ENCODE measurements around the gene ZC3H18. TPM values are rescaled to one million over a fixed set of nuclear protein-coding genes. Genes with fewer than 3 reads are reported as not detected.
A peak's percentile ranks its signal among the peaks of the same experiment; 100 is the strongest.

ZC3H18 gene
- total and polyA plus RNA-seq, 2 experiments from 2014 or later = 30.0 to 40.7 TPM

- no peaks in the 10 kb centered on the region for H3K9me3 Mint-ChIP-seq
- Histone ChIP-seq H3K27ac (ENCODE audit: low read depth) (no peak overlapping the region), H2AFZ (no peak overlapping the region), H3K9me2 (ENCODE audit: insufficient read depth) (no peaks in the 10 kb centered on the region), H3K4me3 (no peak overlapping the region), H3K36me3 (ENCODE audit: insufficient read depth) (no peaks in the 10 kb centered on the region; the same call in 1 of the 2 replicates), H4K20me1 (replicated peaks; ENCODE audit: insufficient read depth) (0 out of 2 replicates have a peak, but pooled peaks cover 5% of the 10 kb centered on the region), H3K27me3 (ENCODE audit: insufficient read depth) (no peaks in the 10 kb centered on the region), H3F3A (replicated peaks; ENCODE audit: low read depth) (no peaks in the 10 kb centered on the region; the same call in 1 of the 2 replicates), H3K4me1 (ENCODE audit: insufficient read depth) (peaks cover 9% of the 10 kb centered on the region), H3K79me2 (replicated peaks; ENCODE audit: insufficient read depth) (peaks cover 4% of the 10 kb centered on the region), H3K4me2 (no peak overlapping the region)
- no peak overlapping the region for H3K4me3 Mint-ChIP-seq
- TF ChIP-seq ETS1 (IDR thresholded peaks at IDR 0.05) (no peak), POLR2AphosphoS5 (IDR thresholded peaks at IDR 0.05; ENCODE audit: low read depth) (no peak), EZH2 (IDR thresholded peaks at IDR 0.05; ENCODE audit: low read depth, unreplicated experiment) (no peak), ZNF331 (CRISPR knock-in tag; IDR thresholded peaks at IDR 0.05; ENCODE audit: low read depth) (no peak), ZNF114 (CRISPR knock-in tag; IDR thresholded peaks at IDR 0.05) (no peak), ZNF462 (CRISPR knock-in tag; IDR thresholded peaks at IDR 0.05) (no peak), NANOG (IDR thresholded peaks at IDR 0.05; ENCODE audit: borderline replicate concordance) (no peak), CTCF (conservative IDR thresholded peaks at IDR 0.05; ENCODE audit: low read depth in 2 of 2) (no peak), CREB1 (CRISPR knock-in tag; IDR thresholded peaks at IDR 0.05; ENCODE audit: low read depth) (no peak), REST (IDR thresholded peaks at IDR 0.05; ENCODE audit: unreplicated experiment) (no peak), STAT1 (IDR thresholded peaks at IDR 0.05; ENCODE audit: unreplicated experiment) (no peak), EZH2phosphoT487 (IDR thresholded peaks at IDR 0.05; ENCODE audit: unreplicated experiment) (no peak), JUNB (IDR thresholded peaks at IDR 0.05; ENCODE audit: unreplicated experiment) (no peak)
- peaks cover 21% of the 10 kb centered on the region for H3K27me3 Mint-ChIP-seq (ENCODE audit: insufficient read depth, low read depth, poor library complexity)
- no peak for ATAC-seq
- peaks cover 3% of the 10 kb centered on the region; the same call in 2 of the 3 replicates for H3K36me3 Mint-ChIP-seq (ENCODE audit: low read depth)
- no peak for DNase-seq (ENCODE audit: low spot score)
- H3K4me1 Mint-ChIP-seq = peaks cover 7% of the 10 kb centered on the region
- 0 out of 2 replicates have a peak overlapping the region, but pooled peaks have one; percentile 70 for H3K27ac Mint-ChIP-seq
These were observed 110.4 kb downstream of the ZC3H18 start for GRCh38 chr16:88680554-88681083.
